Measurements from ENCODE around the gene ACVR1.

Gene ACVR1

GRCh38 chr2:157903626-157904025 is 27.5 kb upstream of the ACVR1 start:
- H3K27me3 ChIP-seq (ENCODE audit: control insufficient read depth, low read length), result peaks cover 14% of the 10 kb centered on the region; the same call in 1 of the 2 replicates
- H3K4me3 ChIP-seq (ENCODE audit: low read length), result no peak overlapping the region
- H3K79me2 ChIP-seq (ENCODE audit: control insufficient read depth, low read length), result no peaks in the 10 kb centered on the region
- H3K9me2 ChIP-seq (replicated peaks; ENCODE audit: control insufficient read depth, low read length), result no peaks in the 10 kb centered on the region
- no peak overlapping the region for H3K4me2 ChIP-seq (ENCODE audit: low read length)
- H3K4me1 ChIP-seq (ENCODE audit: control insufficient read depth, low read length), result no peaks in the 10 kb centered on the region
- H4K20me1 ChIP-seq (ENCODE audit: control insufficient read depth, insufficient read depth, low read depth, low read length), result no peaks in the 10 kb centered on the region
- no peaks in the 10 kb centered on the region for H3K9me3 ChIP-seq (ENCODE audit: control insufficient read depth, insufficient read depth, low read length)
- no peaks in the 10 kb centered on the region for H3F3A ChIP-seq (ENCODE audit: control insufficient read depth, insufficient read depth)
- no peak for TF ChIP-seq CTCF (IDR thresholded peaks at IDR 0.05; ENCODE audit: low read depth, low read length, poor library complexity, severe bottlenecking)
- TF ChIP-seq EZH2phosphoT487 (IDR thresholded peaks at IDR 0.05; ENCODE audit: borderline replicate concordance, low read length), result no peak
- no peak overlapping the region for H3K27ac ChIP-seq (ENCODE audit: low read depth, low read length)
- no peaks in the 10 kb centered on the region for H3K36me3 ChIP-seq (ENCODE audit: control insufficient read depth, low read length)

- no peaks in the 10 kb centered on the region for H3K9me3 ChIP-seq (ENCODE audit: control insufficient read depth, insufficient read depth, low read length)
- H3K4me2 ChIP-seq (ENCODE audit: low read length), result no peak overlapping the region
- TF ChIP-seq EZH2phosphoT487 (IDR thresholded peaks at IDR 0.05; ENCODE audit: borderline replicate concordance, low read length), result no peak
- TF ChIP-seq CTCF (IDR thresholded peaks at IDR 0.05; ENCODE audit: low read depth, low read length, poor library complexity, severe bottlenecking), result no peak
- no peaks in the 10 kb centered on the region for H3K36me3 ChIP-seq (ENCODE audit: control insufficient read depth, low read length)
- H3K4me3 ChIP-seq (ENCODE audit: low read length), result no peak overlapping the region
- no peak overlapping the region for H3K27ac ChIP-seq (ENCODE audit: low read depth, low read length)
- peaks cover 17% of the 10 kb centered on the region; the same call in 1 of the 2 replicates for H3K27me3 ChIP-seq (ENCODE audit: control insufficient read depth, low read length)
- H3K79me2 ChIP-seq (ENCODE audit: control insufficient read depth, low read length), result no peaks in the 10 kb centered on the region
- no peaks in the 10 kb centered on the region for H3K4me1 ChIP-seq (ENCODE audit: control insufficient read depth, low read length)
- no peaks in the 10 kb centered on the region for H3K9me2 ChIP-seq (replicated peaks; ENCODE audit: control insufficient read depth, low read length)
- H3F3A ChIP-seq (ENCODE audit: control insufficient read depth, insufficient read depth), result no peaks in the 10 kb centered on the region
- no peaks in the 10 kb centered on the region for H4K20me1 ChIP-seq (ENCODE audit: control insufficient read depth, insufficient read depth, low read depth, low read length)
Measured at GRCh38 chr2:157903151-157903550, 27.0 kb upstream of the ACVR1 start.

- TF ChIP-seq CTCF (IDR thresholded peaks at IDR 0.05; ENCODE audit: low read depth, low read length, poor library complexity, severe bottlenecking), result no peak
- no peak for TF ChIP-seq EZH2phosphoT487 (IDR thresholded peaks at IDR 0.05; ENCODE audit: borderline replicate concordance, low read length)
- Histone ChIP-seq H3K4me1 (ENCODE audit: control insufficient read depth, low read length) (no peaks in the 10 kb centered on the region), H3K9me3 (ENCODE audit: control insufficient read depth, insufficient read depth, low read length) (no peaks in the 10 kb centered on the region), H3K4me2 (ENCODE audit: low read length) (no peak overlapping the region), H3K27me3 (ENCODE audit: control insufficient read depth, low read length) (peaks cover 17% of the 10 kb centered on the region; the same call in 1 of the 2 replicates), H3F3A (ENCODE audit: control insufficient read depth, insufficient read depth) (no peaks in the 10 kb centered on the region), H3K9me2 (replicated peaks; ENCODE audit: control insufficient read depth, low read length) (no peaks in the 10 kb centered on the region), H3K27ac (ENCODE audit: low read depth, low read length) (no peak overlapping the region), H3K79me2 (ENCODE audit: control insufficient read depth, low read length) (no peaks in the 10 kb centered on the region), H3K4me3 (ENCODE audit: low read length) (no peak overlapping the region), H3K36me3 (ENCODE audit: control insufficient read depth, low read length) (no peaks in the 10 kb centered on the region), H4K20me1 (ENCODE audit: control insufficient read depth, insufficient read depth, low read depth, low read length) (no peaks in the 10 kb centered on the region)
Measured at GRCh38 chr2:157902692-157903091, 26.6 kb upstream of the ACVR1 start.
